Activated naive CD4-positive, alpha-beta T cell treated with anti-CD3 and anti-CD28 coated beads, Interleukin-2, amount 50 U/mL, for 72 hours (primary cell): Measurements from ENCODE around the gene ADAMTS8. TPM values are rescaled to one million over a fixed set of nuclear protein-coding genes. Genes with fewer than 3 reads are reported as not detected.

Experiments
- ATAC-seq, 2 donors: fragments of 150-1000 bp; cut with Tn5 transposase; 2 replicates each; pipeline ENCODE4 v1.10.0; 2021; ENCODE audit warnings: mild to moderate bottlenecking in 2 of 2, moderate library complexity in 2 of 2
- DNase-seq, 2 donors: peaks; one replicate each; pipeline ENCODE4 v3.0.0; 2021 to 2022; ENCODE audit warnings: low spot score in 2 of 2
- H3K27ac Mint-ChIP-seq, 2 donors: one replicate each; pipeline ENCODE4 v1.8.0; 2022; ENCODE audit warnings: mild to moderate bottlenecking in 2 of 2, mixed read lengths in 2 of 2
- H3K36me3 Mint-ChIP-seq, 2 donors: one replicate each; pipeline ENCODE4 v1.8.0; 2022; ENCODE audit warnings: mixed read lengths in 2 of 2
- H3K9me3 Mint-ChIP-seq, 2 donors: one replicate each; pipeline ENCODE4 v1.8.0; 2022; ENCODE audit warnings: mixed read lengths in 2 of 2
- total RNA-seq, 2 donors: library from RNA; stranded (reverse); gene quantifications; one replicate each; pipeline ENCODE4 v1.2.3, GENCODE V29; 2022

Gene ADAMTS8
- total RNA-seq, 2 donors from 2014 or later = not detected

GRCh38 chr11:130399196-130399595 lies 29.2 kb downstream of the ADAMTS8 start:
- no peak for ATAC-seq
- no peak for DNase-seq
- Mint-ChIP-seq H3K9me3 (no peaks in the 10 kb centered on the region), H3K36me3 (no peaks in the 10 kb centered on the region), H3K27ac (no peak overlapping the region)

GRCh38 chr11:130397780-130398179 lies 30.6 kb downstream of the ADAMTS8 start:
- Mint-ChIP-seq H3K9me3 (no peaks in the 10 kb centered on the region), H3K27ac (no peak overlapping the region), H3K36me3 (no peaks in the 10 kb centered on the region)
- ATAC-seq (no peak), DNase-seq (no peak)

GRCh38 chr11:130396965-130397364 lies 31.4 kb downstream of the ADAMTS8 start:
- no peaks in the 10 kb centered on the region for H3K36me3 Mint-ChIP-seq
- DNase-seq (no peak), ATAC-seq (no peak)
- no peak overlapping the region for H3K27ac Mint-ChIP-seq
- H3K9me3 Mint-ChIP-seq = no peaks in the 10 kb centered on the region

GRCh38 chr11:130394615-130395014 lies 33.8 kb downstream of the ADAMTS8 start:
- Mint-ChIP-seq H3K9me3 (no peaks in the 10 kb centered on the region), H3K36me3 (no peaks in the 10 kb centered on the region), H3K27ac (no peak overlapping the region)
- ATAC-seq = no peak
- DNase-seq = no peak

- ATAC-seq (no peak), DNase-seq (no peak)
- no peaks in the 10 kb centered on the region for H3K36me3 Mint-ChIP-seq
- no peaks in the 10 kb centered on the region for H3K9me3 Mint-ChIP-seq
- H3K27ac Mint-ChIP-seq = no peak overlapping the region
Measured at GRCh38 chr11:130391711-130392110, 36.7 kb downstream of the ADAMTS8 start.

GRCh38 chr11:130390071-130390758 lies 38.2 kb downstream of the ADAMTS8 start:
- peak overlapping the region in 1 of 2 donors; percentile 75 for H3K27ac Mint-ChIP-seq
- ATAC-seq = no peak

GRCh38 chr11:130389335-130389935 lies 39.0 kb downstream of the ADAMTS8 start:
- Mint-ChIP-seq H3K27ac (peak overlapping the region in 1 of 2 donors; percentile 75), H3K9me3 (no peaks in the 10 kb centered on the region), H3K36me3 (no peaks in the 10 kb centered on the region)
- no peak for ATAC-seq
- DNase-seq = no peak

More at GRCh38 chr11:130390071-130390758, 38.2 kb downstream of the ADAMTS8 start:
- DNase-seq = no peak
- Mint-ChIP-seq H3K9me3 (no peaks in the 10 kb centered on the region), H3K36me3 (no peaks in the 10 kb centered on the region)

- no peaks in the 10 kb centered on the region for H3K9me3 Mint-ChIP-seq
- DNase-seq = no peak
- H3K27ac Mint-ChIP-seq = peak overlapping the region; percentile 56 to 75
- H3K36me3 Mint-ChIP-seq = no peaks in the 10 kb centered on the region
- peak; percentile 71 to 89 for ATAC-seq
Measured at GRCh38 chr11:130388607-130389205, 39.7 kb downstream of the ADAMTS8 start.

- no peaks in the 10 kb centered on the region for H3K36me3 Mint-ChIP-seq
- no peak overlapping the region for H3K27ac Mint-ChIP-seq
- no peaks in the 10 kb centered on the region for H3K9me3 Mint-ChIP-seq
- no peak for DNase-seq
- ATAC-seq = no peak
Measured at GRCh38 chr11:130386056-130386455, 42.4 kb downstream of the ADAMTS8 start.

- DNase-seq = no peak
- Mint-ChIP-seq H3K27ac (no peak overlapping the region), H3K36me3 (no peaks in the 10 kb centered on the region), H3K9me3 (no peaks in the 10 kb centered on the region)
- no peak for ATAC-seq
Measured at GRCh38 chr11:130383344-130384211, 44.8 kb downstream of the ADAMTS8 start.

- Mint-ChIP-seq H3K36me3 (no peaks in the 10 kb centered on the region), H3K9me3 (no peaks in the 10 kb centered on the region), H3K27ac (no peak overlapping the region)
- ATAC-seq (no peak), DNase-seq (no peak)
Measured at GRCh38 chr11:130381317-130381716, 47.1 kb downstream of the ADAMTS8 start.

- Mint-ChIP-seq H3K27ac (no peak overlapping the region), H3K36me3 (no peaks in the 10 kb centered on the region), H3K9me3 (no peaks in the 10 kb centered on the region)
- no peak for DNase-seq
- ATAC-seq = no peak
Measured at GRCh38 chr11:130380778-130381177, 47.6 kb downstream of the ADAMTS8 start.

GRCh38 chr11:130379276-130379675 lies 49.1 kb downstream of the ADAMTS8 start:
- Mint-ChIP-seq H3K36me3 (no peaks in the 10 kb centered on the region), H3K27ac (no peak overlapping the region), H3K9me3 (no peaks in the 10 kb centered on the region)
- DNase-seq (no peak), ATAC-seq (no peak)

- ATAC-seq = no peak
- no peak for DNase-seq
- H3K27ac Mint-ChIP-seq = no peak overlapping the region
- H3K9me3 Mint-ChIP-seq = no peaks in the 10 kb centered on the region
- H3K36me3 Mint-ChIP-seq = no peaks in the 10 kb centered on the region
Measured at GRCh38 chr11:130370845-130371590, 57.4 kb downstream of the ADAMTS8 start.

GRCh38 chr11:130369713-130370112 lies 58.7 kb downstream of the ADAMTS8 start:
- Mint-ChIP-seq H3K9me3 (no peaks in the 10 kb centered on the region), H3K27ac (no peak overlapping the region)
- DNase-seq = no peak

GRCh38 chr11:130369141-130369691 lies 59.2 kb downstream of the ADAMTS8 start:
- H3K36me3 Mint-ChIP-seq = no peaks in the 10 kb centered on the region
- ATAC-seq = no peak
- no peak for DNase-seq
- no peak overlapping the region for H3K27ac Mint-ChIP-seq
- no peaks in the 10 kb centered on the region for H3K9me3 Mint-ChIP-seq

More at GRCh38 chr11:130369713-130370112, 58.7 kb downstream of the ADAMTS8 start:
- H3K36me3 Mint-ChIP-seq = no peaks in the 10 kb centered on the region
- no peak for ATAC-seq
